T-helper 1 cell treated with Interleukin-12 subunit alpha and Interleukin-12 subunit beta and Interleukin-4 antibody, amounts not matched to agents 30 ng/mL and 1 ng/mL, for 36 hours (primary cell): ENCODE data around the gene ZNF628. TPM values are rescaled to one million over a fixed set of nuclear protein-coding genes. Genes with fewer than 3 reads are reported as not detected.
"Not testable (repeated sequence)": the region's sequence is repeated elsewhere in the genome, so short reads cannot be mapped to it uniquely, and the experiment has no call there.

ENCODE experiments used
- intact Hi-C: fragments of 100-400 bp; cut with micrococcal nuclease; formaldehyde crosslinking; loops from one replicate; pipeline ENCODE4 v1.15.1; 2024
- total RNA-seq: library from RNA; stranded (reverse); gene quantifications from 2 replicates; pipeline ENCODE4 v1.2.3, GENCODE V29; 2022

The ZNF628 gene
- 6.3 and 8.9 TPM in 2 replicates for total RNA-seq

DNA sequence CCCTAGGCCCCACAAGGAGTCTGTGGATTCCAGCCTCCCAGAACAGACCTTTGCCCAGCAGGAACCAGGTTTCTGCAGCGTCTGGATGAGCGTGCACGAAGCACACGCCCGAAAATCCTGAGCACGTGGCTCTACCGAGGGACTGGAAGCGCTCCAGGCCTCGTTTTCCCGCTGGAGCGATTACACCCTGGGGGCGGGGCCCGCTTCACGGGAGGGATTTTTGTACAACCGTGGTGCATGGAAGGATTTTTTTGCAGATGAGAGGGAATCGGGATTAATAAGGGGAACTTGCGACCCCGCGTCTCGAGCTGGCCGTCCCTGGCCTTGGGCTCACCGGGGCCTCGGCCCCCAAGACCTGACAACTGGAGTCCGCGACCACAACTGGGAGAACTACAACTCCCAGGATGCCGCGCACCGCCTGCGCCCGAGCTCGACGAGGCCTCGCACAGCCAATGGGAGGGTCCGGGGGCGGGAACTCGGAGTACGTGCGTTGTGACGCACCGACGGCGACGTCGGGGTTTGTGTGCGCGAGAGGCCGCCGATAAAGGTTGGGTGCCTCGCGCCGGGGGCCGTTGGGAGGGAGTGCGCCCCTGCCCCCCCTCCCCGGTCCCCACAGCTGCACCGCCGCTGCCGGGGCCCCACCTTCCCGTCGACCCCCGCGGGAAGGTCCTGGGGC lies at the start of gene ZNF628:
Gene ZNF628, plus strand, starts transcription at position 518 of the 676 bp plus-strand sequence. CDS start 3,294 bp downstream, outside the sequence.
- intact Hi-C loops: loop anchor here (1.0 to 10.0 kb wide), 15 partner anchors 9 to 839 kb away; partner anchors contain the start of genes FIZ1, HSPBP1, ISOC2 and KMT5C

DNA sequence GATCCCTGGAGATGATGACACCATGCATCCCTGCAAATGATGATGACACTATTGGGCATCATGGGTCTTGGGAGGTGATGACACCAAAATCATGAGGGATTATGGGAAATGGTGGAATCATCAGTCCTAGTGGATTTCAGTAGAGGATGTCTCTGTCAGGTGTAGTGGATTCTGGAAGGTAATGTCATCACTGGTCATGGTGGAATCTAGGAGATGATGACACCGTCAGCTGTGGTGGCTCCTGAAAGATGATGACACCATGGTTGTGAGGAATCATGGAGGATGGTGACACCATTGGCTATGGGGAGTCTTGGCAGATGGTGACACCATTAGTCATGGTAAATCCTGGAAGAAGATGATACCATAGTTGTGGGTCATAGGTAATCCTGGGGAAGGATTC lies 45.2 kb upstream of the ZNF628 start:
- intact Hi-C loops: no loop called here

DNA sequence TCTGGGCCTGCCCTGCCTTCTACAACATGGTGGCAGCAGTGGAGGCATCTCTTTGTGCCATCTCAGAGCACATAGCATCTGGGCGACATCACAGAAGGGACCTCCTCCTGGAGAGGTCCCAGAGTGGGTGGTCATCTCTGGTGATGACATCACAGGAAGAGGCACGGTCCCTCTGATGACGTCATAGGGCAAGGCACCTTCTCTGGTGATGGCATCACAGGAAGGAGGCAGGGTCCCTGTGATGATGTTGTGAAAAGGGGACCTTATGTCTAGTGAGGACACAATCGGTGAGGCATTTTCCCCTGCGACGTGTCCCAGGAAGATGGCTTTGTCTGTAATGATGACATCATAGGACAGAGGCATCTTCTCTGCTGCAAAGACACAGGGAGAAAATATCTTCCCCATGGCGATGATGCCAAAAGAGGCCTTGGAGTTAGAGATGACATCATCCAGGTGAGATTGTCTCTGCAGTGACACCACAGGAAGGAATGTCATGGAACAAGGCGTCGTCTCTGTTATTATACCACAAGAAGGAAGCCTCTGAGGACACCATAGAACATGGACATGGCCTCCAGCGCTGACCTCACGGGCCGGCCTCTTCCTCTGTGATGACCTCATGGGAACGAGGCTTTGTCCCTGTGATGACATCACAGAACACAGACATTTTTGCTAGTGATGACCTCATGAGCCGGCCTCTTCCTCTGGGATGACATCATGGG lies 44.0 kb upstream of the ZNF628 start:
- intact Hi-C loops: no loop called here

DNA sequence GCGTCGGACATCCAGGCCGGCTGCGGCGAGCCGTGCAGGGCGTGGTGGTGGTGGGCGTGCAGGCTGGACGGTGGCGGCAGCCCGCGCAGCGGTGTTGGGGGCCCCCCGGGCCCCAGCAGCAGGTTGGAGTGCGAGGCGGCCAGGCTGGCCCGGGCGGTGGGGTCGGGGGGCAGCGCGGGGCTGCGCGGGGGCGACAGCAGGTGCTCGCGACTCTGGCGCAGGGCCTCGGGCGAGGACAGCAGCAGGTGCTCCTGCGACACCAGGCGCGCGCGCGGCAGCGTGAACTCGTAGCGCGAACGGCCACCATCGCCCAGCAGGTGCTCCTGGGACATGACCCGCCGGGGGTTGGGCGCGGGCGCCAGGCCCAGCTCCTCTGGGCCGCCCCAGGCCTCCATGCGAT lies 43.1 kb upstream of the ZNF628 start:
- intact Hi-C loops: no loop called here

DNA sequence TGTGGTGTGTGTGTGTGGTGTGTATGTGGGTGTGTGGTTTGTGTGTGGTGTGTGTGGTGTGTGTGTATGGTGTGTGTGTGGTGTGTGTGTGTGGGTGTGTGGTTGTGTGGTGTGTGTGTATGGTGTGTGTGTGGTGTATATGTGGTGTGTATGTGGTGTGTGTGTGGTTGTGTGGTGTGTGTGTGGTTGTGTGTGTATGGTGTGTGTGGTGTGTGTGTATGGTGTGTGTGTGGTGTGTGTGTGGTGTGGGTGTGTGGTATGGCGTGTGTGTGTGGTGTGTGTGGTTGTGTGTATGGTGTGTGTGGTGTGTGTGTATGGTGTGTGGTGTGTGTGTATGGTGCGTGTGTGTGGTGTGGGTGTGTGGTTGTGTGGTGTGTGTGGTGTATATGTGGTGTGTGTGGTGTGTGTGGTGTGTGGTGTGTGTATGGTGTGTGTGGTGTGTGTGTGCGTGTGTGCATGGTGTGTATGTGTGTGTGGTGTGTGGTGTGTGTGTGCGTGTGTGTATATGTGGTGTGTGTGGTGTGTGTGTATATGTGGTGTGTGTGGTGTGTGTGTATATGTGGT lies 42.0 kb upstream of the ZNF628 start:
- intact Hi-C loops: no loop called here

DNA sequence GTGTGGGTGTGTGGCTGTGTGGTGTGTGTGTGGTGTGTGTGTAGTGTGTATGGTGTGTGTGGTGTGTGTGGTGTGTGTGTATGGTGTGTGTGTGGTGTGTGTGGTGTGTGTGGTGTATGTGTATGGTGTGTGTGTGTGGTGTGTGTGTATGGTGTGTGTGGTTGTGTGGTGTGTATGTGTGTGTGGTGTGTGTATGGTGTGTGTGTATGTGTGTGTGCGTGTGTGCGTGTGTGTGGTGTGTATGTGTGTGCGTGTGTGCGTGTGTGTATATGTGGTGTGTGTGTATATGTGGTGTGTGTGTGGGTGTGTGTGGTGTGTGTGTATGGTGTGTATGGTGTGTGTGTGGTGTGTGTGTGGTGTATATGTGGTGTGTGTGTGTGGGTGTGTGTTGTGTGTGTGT lies 41.4 kb upstream of the ZNF628 start:
- intact Hi-C loops: no loop called here

DNA sequence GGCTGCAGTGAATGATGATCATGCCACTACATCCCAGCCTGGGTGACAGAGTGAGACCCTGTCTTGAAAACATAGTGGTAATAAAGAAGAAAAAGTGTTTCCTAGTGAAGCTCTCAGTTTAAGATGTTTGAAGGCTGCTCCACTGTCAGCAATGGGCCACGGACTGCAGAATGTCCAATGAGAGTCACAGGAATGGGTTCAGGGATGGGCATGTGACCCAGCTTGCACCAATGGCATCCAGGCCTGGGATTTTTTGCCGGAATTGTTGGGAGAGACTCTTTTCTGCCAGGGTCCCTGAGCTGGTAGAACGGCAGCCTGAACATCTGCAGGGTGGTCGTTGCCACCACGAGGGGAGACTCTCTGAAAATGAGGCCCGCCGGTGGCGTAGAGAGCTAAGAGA lies 39.6 kb upstream of the ZNF628 start:
- intact Hi-C loops: no loop called here

DNA sequence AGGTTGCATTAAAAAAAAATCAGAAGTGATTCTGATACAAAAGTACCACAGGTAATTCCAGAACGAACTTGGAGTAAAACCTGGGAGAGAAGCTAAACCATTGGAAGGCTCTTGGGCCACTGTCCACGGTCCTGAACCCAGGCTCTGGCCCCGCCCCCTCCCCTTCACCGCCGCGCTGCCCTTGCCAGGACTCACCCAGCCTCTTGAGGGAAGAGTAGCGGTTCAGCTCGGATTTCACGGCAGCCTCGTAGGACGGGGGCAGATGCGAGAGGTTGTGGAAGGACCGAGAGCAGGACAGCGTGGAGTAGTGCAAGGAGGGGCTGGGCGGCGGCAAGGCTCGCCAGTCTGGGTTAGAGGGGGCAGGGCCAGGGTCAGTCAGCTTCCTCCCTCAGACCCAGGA lies 39.0 kb upstream of the ZNF628 start:
- intact Hi-C loops: no loop called here

DNA sequence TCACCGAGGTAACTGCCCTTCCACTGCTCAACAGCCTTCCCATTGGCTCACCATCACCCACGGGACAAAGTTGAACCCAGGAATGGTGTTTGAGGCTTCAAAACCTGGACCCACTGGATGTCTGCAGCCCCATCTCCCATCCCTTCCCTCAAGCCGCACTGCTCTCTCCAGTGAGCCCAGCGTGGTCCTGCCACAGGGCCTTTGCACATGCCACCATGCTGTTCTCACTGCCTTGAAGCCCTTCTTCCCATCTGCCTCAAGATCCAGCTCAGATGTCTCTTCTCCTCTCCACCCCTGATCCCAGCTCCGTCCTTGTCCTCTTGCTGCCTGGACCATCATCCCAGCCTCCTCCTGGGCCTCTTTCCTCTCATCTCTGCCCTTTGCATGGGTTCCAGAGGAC lies 37.4 kb upstream of the ZNF628 start:
- intact Hi-C loops: no loop called here

DNA sequence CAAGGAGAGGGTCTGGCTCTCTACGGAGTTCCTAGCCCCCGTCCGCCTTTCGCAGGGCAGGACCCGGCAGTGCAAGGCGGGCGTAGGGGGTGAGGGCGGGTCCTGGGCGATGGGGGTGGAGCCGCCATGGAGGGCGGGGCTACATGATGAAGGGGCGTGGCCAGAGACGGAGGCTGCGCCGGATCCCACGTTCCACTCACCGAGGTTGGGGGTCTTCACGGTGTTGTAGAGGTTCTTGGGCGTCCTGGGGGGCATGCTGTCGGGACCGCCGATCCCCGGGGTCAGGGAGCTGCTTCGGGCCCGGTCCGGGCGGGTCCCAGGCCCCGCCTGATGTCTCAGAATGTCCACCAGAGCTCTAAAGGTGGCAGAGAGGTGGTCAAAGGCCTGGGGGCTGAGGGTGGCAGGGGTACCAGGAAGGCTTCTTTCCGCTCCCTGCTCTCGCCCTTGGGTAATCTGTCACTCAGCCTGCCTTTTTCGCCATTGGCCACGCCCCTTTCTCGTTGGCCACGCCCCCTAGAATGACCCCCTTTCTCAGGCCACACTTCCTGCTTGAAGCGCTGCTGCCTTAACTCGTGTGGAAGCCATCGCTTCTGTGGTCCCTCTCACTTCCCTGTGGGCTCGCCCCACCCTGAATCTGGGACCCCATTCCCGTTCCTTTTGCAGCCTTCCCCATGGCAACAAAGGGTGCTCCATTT lies 35.9 kb upstream of the ZNF628 start:
- intact Hi-C loops: no loop called here

DNA sequence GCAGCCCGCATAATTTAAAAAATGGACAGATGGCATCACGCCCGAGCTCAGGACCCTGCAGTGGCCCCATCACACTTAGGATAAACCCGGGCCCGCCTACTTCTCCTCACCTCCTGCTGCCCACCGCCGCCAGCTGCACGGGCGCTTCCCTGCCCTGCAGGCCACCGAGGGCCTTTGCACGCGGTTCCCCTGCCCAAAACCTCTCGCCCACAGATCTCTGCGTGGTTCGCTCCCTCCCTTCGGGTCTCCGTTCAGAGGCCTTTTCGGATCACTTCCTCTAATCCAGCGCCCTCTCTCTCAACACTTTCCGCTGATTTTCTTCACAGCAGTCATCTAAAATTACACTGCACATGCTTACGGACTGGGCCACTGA lies 35.1 kb upstream of the ZNF628 start:
- intact Hi-C loops: no loop called here

DNA sequence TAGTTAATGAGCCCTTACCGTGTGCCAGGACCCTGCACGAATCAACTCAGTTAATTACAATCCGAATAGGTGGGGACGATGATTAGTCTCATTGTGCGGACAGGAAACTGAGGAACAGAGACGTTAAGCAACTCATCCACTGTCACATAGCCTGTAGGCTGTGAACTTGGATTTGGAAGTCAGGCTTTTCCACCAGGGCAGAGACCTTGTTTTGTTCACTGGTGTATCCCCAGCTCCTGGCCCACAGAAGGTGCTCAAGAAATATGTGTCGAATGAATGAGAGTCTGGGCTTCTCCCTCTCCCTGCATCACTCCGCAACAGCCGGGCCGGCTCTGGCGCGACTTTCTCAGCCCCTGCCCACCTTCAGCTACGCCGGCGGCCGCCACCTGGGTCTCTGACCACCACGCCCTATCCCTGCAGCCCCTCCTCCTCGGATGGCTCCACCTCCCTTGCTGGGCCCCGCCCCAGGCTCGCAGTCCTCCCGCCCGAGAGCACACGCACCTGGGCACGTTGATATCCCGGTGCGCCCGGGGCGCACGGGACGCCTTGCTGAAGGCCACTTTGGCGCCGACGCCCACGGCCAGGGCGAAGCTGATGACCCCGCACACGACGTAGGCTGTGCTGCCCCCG lies 34.6 kb upstream of the ZNF628 start:
- intact Hi-C loops: no loop called here

DNA sequence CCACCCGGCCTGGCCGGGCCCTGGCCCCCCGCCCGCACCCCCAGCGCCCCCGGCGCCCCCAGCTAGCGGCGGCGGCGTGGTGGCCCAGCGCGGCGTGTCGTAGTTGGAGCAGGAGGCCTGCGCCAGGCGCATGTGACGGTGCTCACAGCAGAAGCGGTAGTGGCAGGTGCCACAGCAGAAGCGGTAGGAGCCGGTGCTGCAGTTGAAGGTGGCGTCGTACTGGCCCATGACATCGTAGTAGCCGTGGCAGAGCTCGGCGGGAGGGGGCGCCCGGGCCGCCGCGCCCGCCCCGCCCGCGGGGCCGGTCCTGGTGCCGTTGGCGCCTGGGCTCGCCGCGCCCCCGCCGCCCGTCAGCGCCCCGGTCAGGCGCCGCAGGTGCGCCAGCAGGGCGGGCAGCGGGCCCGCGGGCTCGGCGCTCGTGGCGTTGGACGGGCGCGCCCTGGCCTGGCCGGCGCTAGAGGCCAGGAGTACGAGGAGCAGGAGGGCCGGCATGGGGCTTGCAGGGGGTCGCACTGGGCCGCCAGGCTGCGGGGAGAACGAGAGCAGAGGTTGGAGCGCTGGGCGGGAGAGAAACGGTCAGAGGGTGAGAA lies 34.0 kb upstream of the ZNF628 start:
- intact Hi-C loops: no loop called here

DNA sequence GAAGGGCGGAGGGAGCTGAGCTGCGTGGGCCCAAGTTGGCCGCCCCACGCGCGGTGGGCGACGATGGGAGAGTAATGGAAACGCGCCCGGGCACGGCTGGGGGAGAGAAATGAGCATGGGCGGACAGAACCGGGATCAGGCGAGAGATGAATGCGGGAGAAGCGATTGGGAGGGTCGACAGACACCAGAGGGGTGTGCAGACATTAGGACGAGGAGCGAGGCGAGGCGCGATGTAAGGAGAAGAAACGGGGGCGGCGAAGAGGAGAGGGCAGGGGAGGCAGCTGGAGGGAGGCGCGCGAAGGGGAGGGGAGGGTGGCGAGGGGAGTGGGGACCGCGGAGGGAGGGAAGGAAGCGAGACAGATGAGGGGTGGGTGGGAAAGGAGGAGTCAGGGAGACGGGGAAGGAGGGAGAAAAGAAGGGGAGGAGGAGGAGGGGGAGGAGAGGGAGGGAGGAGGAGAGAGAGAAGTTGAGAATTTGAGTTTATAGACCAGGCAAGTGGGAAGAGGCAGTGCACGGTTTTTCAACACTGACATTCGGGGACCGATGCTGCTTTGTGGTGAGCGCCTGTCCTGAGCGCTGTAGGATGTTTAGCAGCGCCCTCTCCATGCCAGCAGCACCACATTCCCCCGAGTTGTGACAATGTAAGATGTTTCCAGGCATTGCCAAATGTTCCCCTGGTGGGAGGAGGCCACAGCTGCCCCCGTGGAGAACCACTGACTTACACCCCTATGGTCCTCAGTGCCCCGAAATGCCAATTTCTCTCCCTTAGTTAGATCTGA lies 33.2 kb upstream of the ZNF628 start, which contains the start of gene SHISA7:
Gene SHISA7, minus strand, starts transcription at position 256 of the 779 bp plus-strand sequence. CDS start 437 bp downstream, outside the sequence.
- intact Hi-C loops: no loop called here

DNA sequence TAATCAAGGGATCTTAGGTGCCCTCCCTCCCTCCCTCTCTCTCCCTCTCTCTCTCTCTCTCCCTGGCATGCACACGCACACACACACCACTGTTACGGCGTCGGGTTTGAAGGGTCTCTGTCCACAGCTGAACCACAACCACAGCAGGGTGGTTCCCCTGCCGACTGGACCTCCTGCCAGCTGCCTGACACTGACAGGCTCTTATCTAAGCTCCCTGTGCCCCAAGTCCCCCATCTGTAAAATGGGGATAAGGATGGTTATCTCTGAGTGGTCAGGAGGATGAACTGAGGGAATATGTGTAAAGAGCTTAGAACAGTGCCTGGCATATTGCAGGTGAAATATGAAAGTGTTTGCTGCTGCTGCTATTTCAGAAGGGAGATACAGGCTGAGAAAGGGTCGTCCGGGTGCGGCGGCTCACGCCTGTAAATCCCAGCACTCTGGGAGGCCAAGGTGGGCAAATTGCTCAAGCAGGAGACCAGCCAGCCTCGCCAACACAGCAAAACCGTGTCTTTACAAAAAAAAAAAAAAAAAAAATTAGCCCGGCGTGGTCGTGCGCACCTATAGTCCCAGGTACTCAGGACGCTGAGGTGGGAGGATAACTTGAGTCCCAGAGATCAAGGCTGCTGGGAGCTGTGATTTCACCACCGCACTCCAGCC lies 32.5 kb upstream of the ZNF628 start:
- intact Hi-C loops: no loop called here

DNA sequence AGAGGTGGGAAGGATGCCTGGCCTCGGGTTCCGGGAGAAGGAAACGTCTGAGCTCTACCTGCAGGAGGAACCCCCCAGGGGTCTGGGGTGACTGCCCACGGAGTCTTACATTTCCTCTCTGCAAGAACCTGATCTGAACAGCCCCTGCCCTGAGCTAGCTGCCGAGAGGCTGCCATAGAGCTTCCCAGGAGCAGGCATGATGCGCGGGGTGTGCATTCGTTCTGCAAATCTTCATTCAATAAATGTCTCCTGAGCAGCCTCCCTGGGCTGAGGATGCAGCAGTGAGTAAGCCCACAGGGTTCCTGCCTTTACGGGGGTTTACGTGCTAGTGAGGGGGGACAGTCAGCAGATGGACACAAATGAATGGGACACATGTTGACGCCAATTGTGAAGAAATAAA lies 31.8 kb upstream of the ZNF628 start:
- intact Hi-C loops: no loop called here

DNA sequence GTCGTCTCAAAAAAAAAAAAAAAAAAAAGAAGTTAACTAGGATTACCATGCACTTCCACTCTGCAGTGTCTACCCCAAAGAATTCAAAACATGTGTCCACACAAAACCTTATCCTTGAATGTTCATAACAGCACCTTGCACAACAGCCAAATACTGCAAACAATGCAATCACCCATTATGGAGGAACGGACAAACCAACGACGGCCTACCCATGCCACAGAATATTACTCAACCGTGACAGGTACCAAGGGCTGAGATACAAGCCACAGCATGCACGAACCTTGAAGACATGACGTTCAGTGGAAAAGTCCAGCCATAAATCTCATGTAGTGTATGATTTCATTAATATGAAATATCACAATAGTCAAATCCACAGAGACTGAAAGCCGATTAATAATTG lies 30.4 kb upstream of the ZNF628 start:
- intact Hi-C loops: no loop called here

DNA sequence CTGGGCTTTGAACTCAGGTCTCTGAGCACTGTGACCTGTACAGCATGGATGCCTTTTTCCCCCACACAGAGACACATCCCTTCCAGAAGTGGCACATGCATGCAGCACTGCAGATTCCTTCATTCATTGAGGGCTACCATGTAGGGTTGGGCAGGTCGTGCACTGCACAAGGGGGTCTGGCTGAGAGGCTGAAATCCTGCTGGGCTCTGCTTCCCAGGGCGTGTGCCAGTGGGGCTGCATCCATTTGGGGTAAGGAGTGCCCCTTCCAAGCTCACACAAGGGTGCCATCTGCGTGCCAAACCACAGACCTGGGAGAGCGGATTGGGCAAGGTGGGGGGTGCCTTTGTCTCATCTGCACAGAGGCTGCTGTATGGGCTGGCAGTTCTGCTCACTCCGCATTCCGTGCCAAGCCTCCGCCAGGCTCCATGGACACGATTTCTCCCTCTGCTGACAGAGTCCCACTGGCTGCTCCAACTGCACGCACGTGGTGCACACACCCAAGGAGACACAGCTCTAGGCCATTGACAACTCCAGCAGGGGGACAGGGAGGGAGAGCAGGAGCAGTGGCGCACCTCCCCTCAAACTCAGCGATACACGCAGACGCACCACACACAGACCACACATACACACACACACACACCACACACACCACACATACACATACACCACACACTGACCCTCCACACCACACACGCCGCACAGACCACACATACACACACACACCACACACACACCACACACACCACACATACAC lies 28.8 kb upstream of the ZNF628 start:
- intact Hi-C loops: no loop called here

DNA sequence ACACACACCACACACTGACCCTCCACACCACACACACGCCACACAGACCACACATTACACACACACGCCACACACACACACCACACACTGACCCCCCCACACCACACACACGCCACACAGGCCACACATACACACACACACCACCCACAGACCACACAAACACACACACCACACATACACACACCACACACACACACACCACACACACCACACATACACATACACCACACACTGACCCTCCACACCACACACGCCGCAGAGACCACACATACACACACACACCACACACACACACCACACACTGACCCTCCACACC lies 28.3 kb upstream of the ZNF628 start:
- intact Hi-C loops: not testable (repeated sequence)
